ENCODE data around the gene PRKCD.
A peak's percentile ranks its signal among the peaks of the same experiment; 100 is the strongest.

PRKCD gene

GRCh38 chr3:53230789-53231188 lies 69.8 kb downstream of the PRKCD start:
- Histone ChIP-seq H3K27me3 (ENCODE audit: control insufficient read depth in 2 of 2, insufficient read depth in 2 of 2, low read length in 2 of 2) (no peaks in the 10 kb centered on the region), H3K4me1 (ENCODE audit: control insufficient read depth in 2 of 2, insufficient read depth in 2 of 2, low read length in 2 of 2) (peaks cover under 1% of the 10 kb centered on the region in 2 donors), H3K27ac (ENCODE audit: low read depth in 2 of 2, low read length in 2 of 2) (no peak overlapping the region), H3K9me3 (ENCODE audit: control insufficient read depth in 2 of 2, low read length in 2 of 2) (no peaks in the 10 kb centered on the region), H3K9ac (ENCODE audit: low read depth in 1 of 2, low read length in 2 of 2) (no peak overlapping the region), H3K4me3 (ENCODE audit: low read length in 2 of 2) (no peak overlapping the region), H3K36me3 (ENCODE audit: control insufficient read depth in 2 of 2, insufficient read depth in 2 of 2, low read length in 2 of 2) (peaks cover 77 to 82% of the 10 kb centered on the region in 2 donors)

GRCh38 chr3:53231532-53232511 lies 70.8 kb downstream of the PRKCD start:
- Histone ChIP-seq H3K9ac (ENCODE audit: low read depth in 1 of 2, low read length in 2 of 2) (no peak overlapping the region), H3K27ac (ENCODE audit: low read depth in 2 of 2, low read length in 2 of 2) (no peak overlapping the region), H3K27me3 (ENCODE audit: control insufficient read depth in 2 of 2, insufficient read depth in 2 of 2, low read length in 2 of 2) (no peaks in the 10 kb centered on the region), H3K4me3 (ENCODE audit: low read length in 2 of 2) (no peak overlapping the region), H3K9me3 (ENCODE audit: control insufficient read depth in 2 of 2, low read length in 2 of 2) (no peaks in the 10 kb centered on the region), H3K36me3 (ENCODE audit: control insufficient read depth in 2 of 2, insufficient read depth in 2 of 2, low read length in 2 of 2) (peaks cover 70 to 76% of the 10 kb centered on the region in 2 donors), H3K4me1 (ENCODE audit: control insufficient read depth in 2 of 2, insufficient read depth in 2 of 2, low read length in 2 of 2) (peaks cover 9 to 11% of the 10 kb centered on the region in 2 donors)

- no peak overlapping the region for H3K9ac ChIP-seq (ENCODE audit: low read depth in 1 of 2, low read length in 2 of 2)
- H3K4me3 ChIP-seq (ENCODE audit: low read length in 2 of 2), result no peak overlapping the region
- H3K4me1 ChIP-seq (ENCODE audit: control insufficient read depth in 2 of 2, insufficient read depth in 2 of 2, low read length in 2 of 2), result peaks cover 13 to 19% of the 10 kb centered on the region in 2 donors
- H3K27me3 ChIP-seq (ENCODE audit: control insufficient read depth in 2 of 2, insufficient read depth in 2 of 2, low read length in 2 of 2), result no peaks in the 10 kb centered on the region
- no peak overlapping the region for H3K27ac ChIP-seq (ENCODE audit: low read depth in 2 of 2, low read length in 2 of 2)
- no peaks in the 10 kb centered on the region for H3K9me3 ChIP-seq (ENCODE audit: control insufficient read depth in 2 of 2, low read length in 2 of 2)
- H3K36me3 ChIP-seq (ENCODE audit: control insufficient read depth in 2 of 2, insufficient read depth in 2 of 2, low read length in 2 of 2), result peaks cover 60 to 67% of the 10 kb centered on the region in 2 donors
Measured at GRCh38 chr3:53232641-53233377, 71.8 kb downstream of the PRKCD start.

- H3K9me3 ChIP-seq (ENCODE audit: control insufficient read depth in 2 of 2, low read length in 2 of 2), result no peaks in the 10 kb centered on the region
- H3K27ac ChIP-seq (ENCODE audit: low read depth in 2 of 2, low read length in 2 of 2), result no peak overlapping the region
- H3K4me3 ChIP-seq (ENCODE audit: low read length in 2 of 2), result no peak overlapping the region
- peaks cover 20 to 34% of the 10 kb centered on the region in 2 donors for H3K4me1 ChIP-seq (ENCODE audit: control insufficient read depth in 2 of 2, insufficient read depth in 2 of 2, low read length in 2 of 2)
- H3K36me3 ChIP-seq (ENCODE audit: control insufficient read depth in 2 of 2, insufficient read depth in 2 of 2, low read length in 2 of 2), result peaks cover 46 to 65% of the 10 kb centered on the region in 2 donors
- no peaks in the 10 kb centered on the region for H3K27me3 ChIP-seq (ENCODE audit: control insufficient read depth in 2 of 2, insufficient read depth in 2 of 2, low read length in 2 of 2)
- no peak overlapping the region for H3K9ac ChIP-seq (ENCODE audit: low read depth in 1 of 2, low read length in 2 of 2)
Measured at GRCh38 chr3:53234130-53234840, 73.3 kb downstream of the PRKCD start.

GRCh38 chr3:53234841-53235232 lies 73.8 kb downstream of the PRKCD start:
- Histone ChIP-seq H3K27ac (ENCODE audit: low read depth in 2 of 2, low read length in 2 of 2) (no peak overlapping the region), H3K4me1 (ENCODE audit: control insufficient read depth in 2 of 2, insufficient read depth in 2 of 2, low read length in 2 of 2) (peaks cover 20 to 35% of the 10 kb centered on the region in 2 donors), H3K27me3 (ENCODE audit: control insufficient read depth in 2 of 2, insufficient read depth in 2 of 2, low read length in 2 of 2) (no peaks in the 10 kb centered on the region)

GRCh38 chr3:53235545-53235944 lies 74.5 kb downstream of the PRKCD start:
- peaks cover 42 to 63% of the 10 kb centered on the region in 2 donors for H3K36me3 ChIP-seq (ENCODE audit: control insufficient read depth in 2 of 2, insufficient read depth in 2 of 2, low read length in 2 of 2)
- no peak overlapping the region for H3K27ac ChIP-seq (ENCODE audit: low read depth in 2 of 2, low read length in 2 of 2)

More at GRCh38 chr3:53234841-53235232, 73.8 kb downstream of the PRKCD start:
- no peak overlapping the region for H3K4me3 ChIP-seq (ENCODE audit: low read length in 2 of 2)
- no peak overlapping the region for H3K9ac ChIP-seq (ENCODE audit: low read depth in 1 of 2, low read length in 2 of 2)
- no peaks in the 10 kb centered on the region for H3K9me3 ChIP-seq (ENCODE audit: control insufficient read depth in 2 of 2, low read length in 2 of 2)
- H3K36me3 ChIP-seq (ENCODE audit: control insufficient read depth in 2 of 2, insufficient read depth in 2 of 2, low read length in 2 of 2), result peaks cover 44 to 64% of the 10 kb centered on the region in 2 donors

GRCh38 chr3:53236112-53236841 lies 75.3 kb downstream of the PRKCD start:
- Histone ChIP-seq H3K4me3 (ENCODE audit: low read length in 2 of 2) (no peak overlapping the region), H3K36me3 (ENCODE audit: control insufficient read depth in 2 of 2, insufficient read depth in 2 of 2, low read length in 2 of 2) (peaks cover 41 to 70% of the 10 kb centered on the region in 2 donors), H3K27me3 (ENCODE audit: control insufficient read depth in 2 of 2, insufficient read depth in 2 of 2, low read length in 2 of 2) (no peaks in the 10 kb centered on the region), H3K9ac (ENCODE audit: low read depth in 1 of 2, low read length in 2 of 2) (no peak overlapping the region), H3K27ac (ENCODE audit: low read depth in 2 of 2, low read length in 2 of 2) (no peak overlapping the region), H3K9me3 (ENCODE audit: control insufficient read depth in 2 of 2, low read length in 2 of 2) (no peaks in the 10 kb centered on the region), H3K4me1 (ENCODE audit: control insufficient read depth in 2 of 2, insufficient read depth in 2 of 2, low read length in 2 of 2) (peaks cover 20 to 35% of the 10 kb centered on the region in 2 donors)

More at GRCh38 chr3:53235545-53235944, 74.5 kb downstream of the PRKCD start:
- H3K9me3 ChIP-seq (ENCODE audit: control insufficient read depth in 2 of 2, low read length in 2 of 2), result no peaks in the 10 kb centered on the region
- H3K27me3 ChIP-seq (ENCODE audit: control insufficient read depth in 2 of 2, insufficient read depth in 2 of 2, low read length in 2 of 2), result no peaks in the 10 kb centered on the region
- peaks cover 20 to 35% of the 10 kb centered on the region in 2 donors for H3K4me1 ChIP-seq (ENCODE audit: control insufficient read depth in 2 of 2, insufficient read depth in 2 of 2, low read length in 2 of 2)
- H3K9ac ChIP-seq (ENCODE audit: low read depth in 1 of 2, low read length in 2 of 2), result no peak overlapping the region
- H3K4me3 ChIP-seq (ENCODE audit: low read length in 2 of 2), result no peak overlapping the region

- H3K9me3 ChIP-seq (ENCODE audit: control insufficient read depth in 2 of 2, low read length in 2 of 2), result no peaks in the 10 kb centered on the region
- peaks cover 25 to 39% of the 10 kb centered on the region in 2 donors for H3K4me1 ChIP-seq (ENCODE audit: control insufficient read depth in 2 of 2, insufficient read depth in 2 of 2, low read length in 2 of 2)
- H3K27ac ChIP-seq (ENCODE audit: low read depth in 2 of 2, low read length in 2 of 2), result peak overlapping the region; percentile 68 to 69
- H3K27me3 ChIP-seq (ENCODE audit: control insufficient read depth in 2 of 2, insufficient read depth in 2 of 2, low read length in 2 of 2), result no peaks in the 10 kb centered on the region
- H3K4me3 ChIP-seq (ENCODE audit: low read length in 2 of 2), result no peak overlapping the region
- peaks cover 31 to 64% of the 10 kb centered on the region in 2 donors for H3K36me3 ChIP-seq (ENCODE audit: control insufficient read depth in 2 of 2, insufficient read depth in 2 of 2, low read length in 2 of 2)
- peak overlapping the region in 1 of 2 donors; percentile 37 for H3K9ac ChIP-seq (ENCODE audit: low read depth in 1 of 2, low read length in 2 of 2)
Measured at GRCh38 chr3:53238051-53238850, 77.2 kb downstream of the PRKCD start.

- peaks cover 26 to 58% of the 10 kb centered on the region in 2 donors for H3K36me3 ChIP-seq (ENCODE audit: control insufficient read depth in 2 of 2, insufficient read depth in 2 of 2, low read length in 2 of 2)
- peak overlapping the region; percentile 68 to 69 for H3K27ac ChIP-seq (ENCODE audit: low read depth in 2 of 2, low read length in 2 of 2)
- H3K9me3 ChIP-seq (ENCODE audit: control insufficient read depth in 2 of 2, low read length in 2 of 2), result no peaks in the 10 kb centered on the region
- H3K4me1 ChIP-seq (ENCODE audit: control insufficient read depth in 2 of 2, insufficient read depth in 2 of 2, low read length in 2 of 2), result peaks cover 26 to 43% of the 10 kb centered on the region in 2 donors
- no peak overlapping the region for H3K9ac ChIP-seq (ENCODE audit: low read depth in 1 of 2, low read length in 2 of 2)
- H3K27me3 ChIP-seq (ENCODE audit: control insufficient read depth in 2 of 2, insufficient read depth in 2 of 2, low read length in 2 of 2), result no peaks in the 10 kb centered on the region
- H3K4me3 ChIP-seq (ENCODE audit: low read length in 2 of 2), result no peak overlapping the region
Measured at GRCh38 chr3:53238886-53239285, 77.9 kb downstream of the PRKCD start.

Measured in mucosa of rectum (tissue), 2 donors.